ENCODE results near the gene EXTL2.
A peak's percentile ranks its signal among the peaks of the same experiment; 100 is the strongest.
"Not testable (repeated sequence)": the region's sequence is repeated elsewhere in the genome, so short reads cannot be mapped to it uniquely, and the experiment has no call there.

EXTL2 gene

GRCh38 chr1:100894603-100895539 is at the start of gene EXTL2:
Gene EXTL2, minus strand, starts transcription at chr1:100894842. Its CDS starts 6,085 bp downstream, at chr1:100888757.
- peak within 1 kb of the TSS; percentile 99 for H3K27ac Mint-ChIP-seq
- H3K27me3 Mint-ChIP-seq, result no peaks in the 10 kb centered on the region
- H3K4me1 Mint-ChIP-seq (ENCODE audit: low read depth), result peaks cover 57% of the 10 kb centered on the region
- peaks cover 68% of the 10 kb centered on the region for H3K36me3 Mint-ChIP-seq (ENCODE audit: low read depth)
- peak within 1 kb of the TSS; percentile 98 for H3K4me3 Mint-ChIP-seq
- peak; percentile 77 for DNase-seq
- H3K9me3 Mint-ChIP-seq, result peaks cover 11% of the 10 kb centered on the region

GRCh38 chr1:100943533-100943932 is 48.9 kb upstream of the EXTL2 start:
- H3K4me1 Mint-ChIP-seq (ENCODE audit: low read depth), result peaks cover 62% of the 10 kb centered on the region
- peak overlapping the region; percentile 53 for H3K27ac Mint-ChIP-seq
- DNase-seq, result no peak

GRCh38 chr1:100942304-100943046 is 47.8 kb upstream of the EXTL2 start:
- H3K27me3 Mint-ChIP-seq, result peaks cover 2% of the 10 kb centered on the region
- H3K4me3 Mint-ChIP-seq, result no peak overlapping the region
- peak overlapping the region; percentile 97 for H3K27ac Mint-ChIP-seq
- peaks cover 90% of the 10 kb centered on the region for H3K36me3 Mint-ChIP-seq (ENCODE audit: low read depth)
- no peak for DNase-seq
- H3K4me1 Mint-ChIP-seq (ENCODE audit: low read depth), result peaks cover 59% of the 10 kb centered on the region
- peaks cover 43% of the 10 kb centered on the region for H3K9me3 Mint-ChIP-seq

More at GRCh38 chr1:100943533-100943932, 48.9 kb upstream of the EXTL2 start:
- H3K27me3 Mint-ChIP-seq, result peaks cover 2% of the 10 kb centered on the region
- H3K4me3 Mint-ChIP-seq, result no peak overlapping the region
- H3K36me3 Mint-ChIP-seq (ENCODE audit: low read depth), result peaks cover 90% of the 10 kb centered on the region
- H3K9me3 Mint-ChIP-seq, result peaks cover 48% of the 10 kb centered on the region

- DNase-seq, result no peak
- peak overlapping the region; percentile 97 for H3K27ac Mint-ChIP-seq
- H3K4me3 Mint-ChIP-seq, result peak overlapping the region; percentile 41
- H3K4me1 Mint-ChIP-seq (ENCODE audit: low read depth), result peaks cover 53% of the 10 kb centered on the region
- H3K27me3 Mint-ChIP-seq, result peaks cover 2% of the 10 kb centered on the region
- peaks cover 38% of the 10 kb centered on the region for H3K9me3 Mint-ChIP-seq
- peaks cover 90% of the 10 kb centered on the region for H3K36me3 Mint-ChIP-seq (ENCODE audit: low read depth)
These were observed 47.1 kb upstream of the EXTL2 start for GRCh38 chr1:100941580-100942216.

- Mint-ChIP-seq H3K27ac (peak overlapping the region; percentile 97), H3K4me1 (ENCODE audit: low read depth) (peaks cover 54% of the 10 kb centered on the region), H3K36me3 (ENCODE audit: low read depth) (peaks cover 90% of the 10 kb centered on the region), H3K4me3 (peak overlapping the region; percentile 67), H3K9me3 (peaks cover 35% of the 10 kb centered on the region), H3K27me3 (peaks cover 2% of the 10 kb centered on the region)
- DNase-seq, result peak; percentile 58
These were observed 46.5 kb upstream of the EXTL2 start for GRCh38 chr1:100941098-100941527.

GRCh38 chr1:100936194-100936967 is 41.7 kb upstream of the EXTL2 start:
- H3K27me3 Mint-ChIP-seq, result peaks cover 2% of the 10 kb centered on the region
- peaks cover 61% of the 10 kb centered on the region for H3K4me1 Mint-ChIP-seq (ENCODE audit: low read depth)
- no peak overlapping the region for H3K27ac Mint-ChIP-seq
- peaks cover 28% of the 10 kb centered on the region for H3K9me3 Mint-ChIP-seq
- peaks cover 92% of the 10 kb centered on the region for H3K36me3 Mint-ChIP-seq (ENCODE audit: low read depth)
- no peak for DNase-seq
- no peak overlapping the region for H3K4me3 Mint-ChIP-seq

- not testable (repeated sequence) for DNase-seq, H3K27me3 Mint-ChIP-seq, H3K27ac Mint-ChIP-seq
These were observed 38.9 kb upstream of the EXTL2 start for GRCh38 chr1:100933555-100933954.

GRCh38 chr1:100931716-100932115 is 37.1 kb upstream of the EXTL2 start:
- Mint-ChIP-seq H3K27ac (no peak overlapping the region), H3K36me3 (ENCODE audit: low read depth) (peaks cover 77% of the 10 kb centered on the region), H3K9me3 (peaks cover 17% of the 10 kb centered on the region), H3K4me1 (ENCODE audit: low read depth) (peaks cover 62% of the 10 kb centered on the region), H3K27me3 (no peaks in the 10 kb centered on the region), H3K4me3 (no peak overlapping the region)
- no peak for DNase-seq

More at GRCh38 chr1:100933555-100933954, 38.9 kb upstream of the EXTL2 start:
- H3K36me3 Mint-ChIP-seq (ENCODE audit: low read depth), result peaks cover 95% of the 10 kb centered on the region
- H3K4me1 Mint-ChIP-seq (ENCODE audit: low read depth), result peaks cover 69% of the 10 kb centered on the region
- peaks cover 22% of the 10 kb centered on the region for H3K9me3 Mint-ChIP-seq
- H3K4me3 Mint-ChIP-seq, result not testable (repeated sequence)

GRCh38 chr1:100930494-100930893 is 35.9 kb upstream of the EXTL2 start:
- Mint-ChIP-seq H3K36me3 (ENCODE audit: low read depth) (peaks cover 65% of the 10 kb centered on the region), H3K4me1 (ENCODE audit: low read depth) (peaks cover 59% of the 10 kb centered on the region), H3K9me3 (peaks cover 20% of the 10 kb centered on the region), H3K4me3 (no peak overlapping the region), H3K27me3 (no peaks in the 10 kb centered on the region), H3K27ac (peak overlapping the region; percentile 58)
- no peak for DNase-seq

- Mint-ChIP-seq H3K4me1 (ENCODE audit: low read depth) (peaks cover 60% of the 10 kb centered on the region), H3K27me3 (no peaks in the 10 kb centered on the region), H3K4me3 (no peak overlapping the region), H3K9me3 (peaks cover 17% of the 10 kb centered on the region), H3K27ac (no peak overlapping the region), H3K36me3 (ENCODE audit: low read depth) (peaks cover 41% of the 10 kb centered on the region)
- no peak for DNase-seq
These were observed 33.5 kb upstream of the EXTL2 start for GRCh38 chr1:100928128-100928527.

GRCh38 chr1:100927276-100927675 is 32.6 kb upstream of the EXTL2 start:
- no peak for DNase-seq
- H3K36me3 Mint-ChIP-seq (ENCODE audit: low read depth), result peaks cover 38% of the 10 kb centered on the region
- no peak overlapping the region for H3K4me3 Mint-ChIP-seq
- peaks cover 63% of the 10 kb centered on the region for H3K4me1 Mint-ChIP-seq (ENCODE audit: low read depth)
- H3K27me3 Mint-ChIP-seq, result no peaks in the 10 kb centered on the region
- no peak overlapping the region for H3K27ac Mint-ChIP-seq
- peaks cover 14% of the 10 kb centered on the region for H3K9me3 Mint-ChIP-seq

GRCh38 chr1:100926240-100926639 is 31.6 kb upstream of the EXTL2 start:
- Mint-ChIP-seq H3K9me3 (peaks cover 11% of the 10 kb centered on the region), H3K27me3 (no peaks in the 10 kb centered on the region), H3K27ac (peak overlapping the region; percentile 53), H3K4me1 (ENCODE audit: low read depth) (peaks cover 59% of the 10 kb centered on the region), H3K4me3 (no peak overlapping the region), H3K36me3 (ENCODE audit: low read depth) (peaks cover 36% of the 10 kb centered on the region)
- no peak for DNase-seq

- no peak overlapping the region for H3K4me3 Mint-ChIP-seq
- H3K9me3 Mint-ChIP-seq, result peaks cover 11% of the 10 kb centered on the region
- peak overlapping the region; percentile 77 for H3K27ac Mint-ChIP-seq
- H3K27me3 Mint-ChIP-seq, result no peaks in the 10 kb centered on the region
- no peak for DNase-seq
- H3K36me3 Mint-ChIP-seq (ENCODE audit: low read depth), result peaks cover 36% of the 10 kb centered on the region
- H3K4me1 Mint-ChIP-seq (ENCODE audit: low read depth), result peaks cover 54% of the 10 kb centered on the region
These were observed 30.3 kb upstream of the EXTL2 start for GRCh38 chr1:100924991-100925390.
